Vagina (tissue), 2 donors: ENCODE data around the gene PAXX. TPM values are rescaled to one million over a fixed set of nuclear protein-coding genes. Genes with fewer than 3 reads are reported as not detected.

Experiments used
- DNase-seq, 2 donors: peaks; one replicate each; pipeline ENCODE4 v3.0.0-alpha.2; 2017; ENCODE audit errors: extremely low spot score in 2 of 2
- H3K27ac ChIP-seq: fragments of 200-600 bp; sonication (generic); one replicate; pipeline ENCODE4 v1.5.1; 2019
- H3K27me3 ChIP-seq: fragments of 200-600 bp; sonication (generic); one replicate; pipeline ENCODE4 v1.5.1; 2019
- H3K36me3 ChIP-seq, 2 donors: fragments of 200-600 bp; sonication (generic); one replicate each; pipeline ENCODE4 v1.5.1; 2017 to 2019
- H3K4me1 ChIP-seq: fragments of 200-600 bp; sonication (generic); one replicate; pipeline ENCODE4 v1.5.1; 2019
- H3K4me3 ChIP-seq, 2 donors: fragments of 200-600 bp; sonication (generic); 1 replicate in 1 of 2; 2 replicates in 1 of 2; pipeline ENCODE4 v1.5.1; 2016 to 2019
- H3K9me3 ChIP-seq: fragments of 200-600 bp; sonication (generic); one replicate; pipeline ENCODE4 v1.5.1; 2019
- POLR2A ChIP-seq, 2 donors: fragments of 450-650 bp; IDR thresholded peaks; one replicate each; pipeline ENCODE4 v1.6.1; 2017; ENCODE audit warnings: antibody characterized with exemption in 2 of 2, mild to moderate bottlenecking in 2 of 2, moderate library complexity in 2 of 2
- POLR2AphosphoS5 ChIP-seq, 2 donors: sonication (generic); formaldehyde crosslinking; IDR thresholded peaks; one replicate each; pipeline ENCODE4 v1.9.0; 2017; ENCODE audit warnings: antibody characterized with exemption in 2 of 2, mild to moderate bottlenecking in 2 of 2, low read depth in 1 of 2; ENCODE audit not compliant: insufficient read depth in 1 of 2
- intact Hi-C: fragments of 100-400 bp; cut with DNase I; formaldehyde crosslinking; loops from one replicate; pipeline ENCODE4 v1.15.1; 2023
- total RNA-seq: library from RNA; depleted of rRNA; stranded (reverse); fragments of >200 nt; gene quantifications from one replicate; pipeline ENCODE4 v1.2.3, GENCODE V29; 2016
- TF ChIP-seq, protein P1 (sequence below), 3 experiments: fragments of 450-650 bp in 2 of 3; fragments of 200-600 bp in 1 of 3; sonication (generic) in 1 of 3; IDR thresholded peaks; one replicate each; pipeline ENCODE4 v1.5.1; 2017 to 2019; ENCODE audit warnings: antibody characterized with exemption in 3 of 3, mild to moderate bottlenecking in 2 of 3, moderate library complexity in 2 of 3

The PAXX gene
- total RNA-seq, 1 donor from 2014 or later = 62.9 TPM

DNA sequence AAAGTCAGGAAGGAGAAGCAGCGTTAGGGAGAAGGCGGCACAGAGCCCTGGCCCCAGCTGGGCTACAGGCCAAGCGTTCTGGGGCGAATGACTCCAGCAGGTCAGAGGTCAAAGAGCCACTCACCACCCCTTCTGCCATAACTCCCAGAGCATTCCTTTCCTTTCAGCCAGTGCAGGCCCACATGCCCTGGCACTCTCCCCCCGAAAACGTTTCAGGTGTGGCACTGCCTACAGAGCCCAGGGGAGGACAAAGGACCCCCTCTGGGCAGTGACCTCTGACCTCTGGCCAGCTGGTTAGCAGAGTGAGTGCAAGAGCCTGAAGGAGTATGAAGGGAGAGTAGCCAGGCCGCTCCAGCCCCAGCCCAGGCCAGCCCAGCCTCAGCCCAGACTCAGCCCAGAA lies 30.9 kb downstream of the PAXX start:
- Histone ChIP-seq H3K4me3 (no peak overlapping the region), H3K27me3 (no peaks in the 10 kb centered on the region), H3K27ac (no peak overlapping the region), H3K36me3 (no peaks in the 10 kb centered on the region), H3K4me1 (peaks cover 26% of the 10 kb centered on the region), H3K9me3 (no peaks in the 10 kb centered on the region)
- intact Hi-C loops = no loop called here
- TF ChIP-seq POLR2AphosphoS5 (IDR thresholded peaks at IDR 0.05; ENCODE audit: insufficient read depth in 1 of 2, low read depth in 1 of 2) = no peak
- TF ChIP-seq POLR2A (IDR thresholded peaks at IDR 0.05) = no peak
- TF ChIP-seq, protein P1, sequence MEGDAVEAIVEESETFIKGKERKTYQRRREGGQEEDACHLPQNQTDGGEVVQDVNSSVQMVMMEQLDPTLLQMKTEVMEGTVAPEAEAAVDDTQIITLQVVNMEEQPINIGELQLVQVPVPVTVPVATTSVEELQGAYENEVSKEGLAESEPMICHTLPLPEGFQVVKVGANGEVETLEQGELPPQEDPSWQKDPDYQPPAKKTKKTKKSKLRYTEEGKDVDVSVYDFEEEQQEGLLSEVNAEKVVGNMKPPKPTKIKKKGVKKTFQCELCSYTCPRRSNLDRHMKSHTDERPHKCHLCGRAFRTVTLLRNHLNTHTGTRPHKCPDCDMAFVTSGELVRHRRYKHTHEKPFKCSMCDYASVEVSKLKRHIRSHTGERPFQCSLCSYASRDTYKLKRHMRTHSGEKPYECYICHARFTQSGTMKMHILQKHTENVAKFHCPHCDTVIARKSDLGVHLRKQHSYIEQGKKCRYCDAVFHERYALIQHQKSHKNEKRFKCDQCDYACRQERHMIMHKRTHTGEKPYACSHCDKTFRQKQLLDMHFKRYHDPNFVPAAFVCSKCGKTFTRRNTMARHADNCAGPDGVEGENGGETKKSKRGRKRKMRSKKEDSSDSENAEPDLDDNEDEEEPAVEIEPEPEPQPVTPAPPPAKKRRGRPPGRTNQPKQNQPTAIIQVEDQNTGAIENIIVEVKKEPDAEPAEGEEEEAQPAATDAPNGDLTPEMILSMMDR (IDR thresholded peaks at IDR 0.05) = no peak
- DNase-seq = no peak

DNA sequence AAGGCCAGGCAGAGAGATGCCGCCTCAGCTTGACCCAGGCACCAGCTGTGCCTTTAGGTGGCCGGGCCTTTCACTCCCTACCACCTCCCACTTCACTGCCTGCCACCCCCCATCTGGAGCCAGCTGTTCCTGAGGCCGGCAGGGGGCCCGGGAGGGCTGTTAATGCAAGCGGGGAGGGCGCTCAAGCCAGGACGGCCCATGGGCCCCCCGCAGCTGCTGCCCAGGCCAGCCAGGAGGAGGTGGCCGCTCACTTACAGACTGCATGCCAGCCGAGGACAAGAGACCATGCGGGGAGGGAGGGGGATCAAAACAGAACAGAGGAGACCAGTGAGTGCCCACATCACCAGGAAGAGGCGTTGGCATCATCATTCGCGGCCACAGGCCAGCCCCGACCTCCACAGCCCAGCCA lies 31.4 kb downstream of the PAXX start:
- peaks cover 29% of the 10 kb centered on the region for H3K4me1 ChIP-seq
- H3K9me3 ChIP-seq = no peaks in the 10 kb centered on the region
- H3K36me3 ChIP-seq = no peaks in the 10 kb centered on the region
- intact Hi-C loops = no loop called here
- DNase-seq = no peak
- TF ChIP-seq POLR2A (IDR thresholded peaks at IDR 0.05) (no peak), POLR2AphosphoS5 (IDR thresholded peaks at IDR 0.05; ENCODE audit: insufficient read depth in 1 of 2, low read depth in 1 of 2) (no peak)
- TF ChIP-seq, protein P1 (IDR thresholded peaks at IDR 0.05) = no peak
- H3K27me3 ChIP-seq = no peaks in the 10 kb centered on the region
- H3K27ac ChIP-seq = no peak overlapping the region
- H3K4me3 ChIP-seq = no peak overlapping the region

DNA sequence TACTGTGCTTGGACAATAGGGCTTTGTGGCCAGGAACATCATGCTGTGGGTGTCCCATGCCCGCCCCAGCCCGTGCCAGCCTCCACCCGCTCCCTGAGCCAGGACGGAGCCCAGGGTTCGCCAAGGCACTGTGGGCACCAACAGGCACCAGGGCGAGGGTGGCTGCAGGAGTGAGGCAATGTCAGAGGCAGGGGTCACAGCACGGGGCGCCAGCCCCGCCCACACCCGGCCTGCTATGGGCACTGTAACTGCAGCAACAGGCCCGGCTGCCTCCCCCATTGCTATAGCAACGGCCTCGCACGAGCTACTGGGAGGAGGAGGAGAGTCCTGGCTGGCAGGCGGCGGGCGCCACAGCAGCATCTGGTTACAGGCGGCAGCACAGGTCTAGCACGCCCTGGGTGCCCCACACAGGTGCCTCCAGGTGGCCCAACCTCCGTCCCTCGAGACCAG lies 33.3 kb downstream of the PAXX start:
- no peak for DNase-seq
- Histone ChIP-seq H3K27ac (no peak overlapping the region), H3K4me3 (no peak overlapping the region), H3K4me1 (peaks cover 40% of the 10 kb centered on the region), H3K9me3 (no peaks in the 10 kb centered on the region), H3K27me3 (no peaks in the 10 kb centered on the region), H3K36me3 (no peaks in the 10 kb centered on the region)
- no peak for TF ChIP-seq POLR2A (IDR thresholded peaks at IDR 0.05)
- no peak for TF ChIP-seq POLR2AphosphoS5 (IDR thresholded peaks at IDR 0.05; ENCODE audit: insufficient read depth in 1 of 2, low read depth in 1 of 2)
- TF ChIP-seq, protein P1 (IDR thresholded peaks at IDR 0.05) = no peak
- intact Hi-C loops = loop anchor here (5.0 kb wide), 1 partner anchor 83 kb away; the partner anchor contains the start of gene FBXW5

DNA sequence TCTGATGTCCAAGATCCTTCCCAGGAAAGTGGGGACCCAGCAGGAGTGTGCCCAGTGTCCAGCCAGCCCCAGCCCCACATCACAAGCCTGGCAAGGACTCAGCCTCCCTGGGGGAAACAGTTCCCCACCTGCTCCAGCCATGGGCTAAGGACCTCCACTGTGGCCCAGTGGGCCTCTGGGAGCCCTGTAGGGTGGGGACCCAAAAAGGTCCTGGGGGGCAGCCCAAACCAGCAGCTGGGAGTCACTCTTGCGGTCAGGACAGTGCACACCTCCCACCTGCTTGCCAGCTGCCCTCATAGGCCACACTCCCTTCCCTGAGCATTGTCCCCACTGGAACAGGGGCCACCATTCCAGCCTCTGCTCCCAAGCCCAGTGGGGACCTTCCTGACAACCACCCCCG lies 34.2 kb downstream of the PAXX start:
- no peak overlapping the region for H3K4me3 ChIP-seq
- H3K27ac ChIP-seq = no peak overlapping the region

DNA sequence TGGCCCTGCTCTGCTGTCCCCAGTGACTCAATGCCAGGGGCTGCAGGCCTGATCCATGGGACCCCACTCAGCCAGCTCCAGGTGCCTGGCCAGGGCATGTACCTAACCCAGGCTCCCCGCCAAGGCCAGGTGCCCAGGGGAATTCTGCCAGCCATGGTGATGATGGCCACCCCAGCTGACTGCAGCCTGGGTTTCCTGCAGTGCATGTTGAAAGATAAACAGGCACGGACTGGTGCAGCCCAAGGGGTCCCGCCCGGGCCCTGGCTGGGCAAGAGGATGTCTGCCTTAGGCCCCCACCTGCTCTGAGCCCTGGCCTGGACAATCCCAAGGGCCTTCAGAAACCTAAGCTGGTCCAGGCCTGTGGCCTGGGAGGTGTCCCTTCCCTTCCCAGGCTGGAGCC lies 34.6 kb downstream of the PAXX start:
- intact Hi-C loops = loop anchor here (5.0 kb wide), 1 partner anchor 85 kb away; the partner anchor contains the start of gene FBXW5
- H3K4me1 ChIP-seq = peaks cover 40% of the 10 kb centered on the region

More for the DNA sequence above, 34.2 kb downstream of the PAXX start:
- H3K4me1 ChIP-seq = peaks cover 40% of the 10 kb centered on the region
- H3K9me3 ChIP-seq = no peaks in the 10 kb centered on the region
- intact Hi-C loops = loop anchor here (5.0 kb wide), 1 partner anchor 84 kb away; the partner anchor contains the start of gene FBXW5
- H3K36me3 ChIP-seq = no peaks in the 10 kb centered on the region
- no peaks in the 10 kb centered on the region for H3K27me3 ChIP-seq
- no peak for DNase-seq
- TF ChIP-seq, protein P1 (IDR thresholded peaks at IDR 0.05) = no peak
- TF ChIP-seq POLR2A (IDR thresholded peaks at IDR 0.05) (no peak), POLR2AphosphoS5 (IDR thresholded peaks at IDR 0.05; ENCODE audit: insufficient read depth in 1 of 2, low read depth in 1 of 2) (no peak)

More for the DNA sequence above, 34.6 kb downstream of the PAXX start:
- H3K9me3 ChIP-seq = no peaks in the 10 kb centered on the region
- H3K4me3 ChIP-seq = peak overlapping the region in 1 of 2 donors; percentile 51
- no peaks in the 10 kb centered on the region for H3K27me3 ChIP-seq
- no peak for DNase-seq
- TF ChIP-seq POLR2AphosphoS5 (IDR thresholded peaks at IDR 0.05; ENCODE audit: insufficient read depth in 1 of 2, low read depth in 1 of 2) (no peak), POLR2A (IDR thresholded peaks at IDR 0.05) (no peak)
- TF ChIP-seq, protein P1 (IDR thresholded peaks at IDR 0.05) = no peak
- H3K36me3 ChIP-seq = no peaks in the 10 kb centered on the region
- H3K27ac ChIP-seq = peak overlapping the region; percentile 48
